C4-2B (cell line): ENCODE data around the gene SPTSSB.

ENCODE experiments used
- CTCF ChIP-seq: fragments of 450-650 bp; conservative IDR thresholded peaks from 2 replicates; pipeline ENCODE4 v1.5.1; 2017; ENCODE audit warnings: mild to moderate bottlenecking
- ZFX ChIP-seq: fragments of 450-650 bp; IDR thresholded peaks from 2 replicates; pipeline ENCODE4 v1.6.1; 2017

- TF ChIP-seq CTCF (no peak), ZFX (no peak)
Observed at GRCh38 chr3:161366094-161366493, 5.2 kb downstream of the SPTSSB start.
